Activated naive CD4-positive, alpha-beta T cell treated with anti-CD3 and anti-CD28 coated beads, Interleukin-2, amount 10 ng/mL, durations not matched to agents 7 days and 5 days (primary cell): ENCODE data around the gene NPHP4.

Source experiments
- CTCF ChIA-PET: fragments of 350-600 bp; sonication (Branson Sonifier 250); formaldehyde crosslinking; loops from one replicate; lab custom pipeline; 2021; ENCODE audit warnings: antibody characterized with exemption; lab: Charles Lee
- DNase-seq: peaks from one replicate; pipeline ENCODE4 v3.0.0-alpha.2; 2020
- H3K27ac Mint-ChIP-seq: one replicate; pipeline ENCODE4 v1.8.0; 2021; ENCODE audit warnings: mild to moderate bottlenecking, moderate library complexity, mixed read lengths
- H3K27me3 Mint-ChIP-seq: one replicate; pipeline ENCODE4 v1.8.0; 2021; ENCODE audit warnings: mild to moderate bottlenecking, mixed read lengths
- H3K36me3 Mint-ChIP-seq: one replicate; pipeline ENCODE4 v1.8.0; 2021; ENCODE audit warnings: mixed read lengths
- H3K4me1 Mint-ChIP-seq: one replicate; pipeline ENCODE4 v1.8.0; 2021; ENCODE audit warnings: mixed read lengths
- H3K4me3 Mint-ChIP-seq: one replicate; pipeline ENCODE4 v1.8.0; 2021; ENCODE audit warnings: mild to moderate bottlenecking, moderate library complexity, mixed read lengths
- H3K9me3 Mint-ChIP-seq: one replicate; pipeline ENCODE4 v1.8.0; 2021; ENCODE audit warnings: mixed read lengths

NPHP4 gene

DNA sequence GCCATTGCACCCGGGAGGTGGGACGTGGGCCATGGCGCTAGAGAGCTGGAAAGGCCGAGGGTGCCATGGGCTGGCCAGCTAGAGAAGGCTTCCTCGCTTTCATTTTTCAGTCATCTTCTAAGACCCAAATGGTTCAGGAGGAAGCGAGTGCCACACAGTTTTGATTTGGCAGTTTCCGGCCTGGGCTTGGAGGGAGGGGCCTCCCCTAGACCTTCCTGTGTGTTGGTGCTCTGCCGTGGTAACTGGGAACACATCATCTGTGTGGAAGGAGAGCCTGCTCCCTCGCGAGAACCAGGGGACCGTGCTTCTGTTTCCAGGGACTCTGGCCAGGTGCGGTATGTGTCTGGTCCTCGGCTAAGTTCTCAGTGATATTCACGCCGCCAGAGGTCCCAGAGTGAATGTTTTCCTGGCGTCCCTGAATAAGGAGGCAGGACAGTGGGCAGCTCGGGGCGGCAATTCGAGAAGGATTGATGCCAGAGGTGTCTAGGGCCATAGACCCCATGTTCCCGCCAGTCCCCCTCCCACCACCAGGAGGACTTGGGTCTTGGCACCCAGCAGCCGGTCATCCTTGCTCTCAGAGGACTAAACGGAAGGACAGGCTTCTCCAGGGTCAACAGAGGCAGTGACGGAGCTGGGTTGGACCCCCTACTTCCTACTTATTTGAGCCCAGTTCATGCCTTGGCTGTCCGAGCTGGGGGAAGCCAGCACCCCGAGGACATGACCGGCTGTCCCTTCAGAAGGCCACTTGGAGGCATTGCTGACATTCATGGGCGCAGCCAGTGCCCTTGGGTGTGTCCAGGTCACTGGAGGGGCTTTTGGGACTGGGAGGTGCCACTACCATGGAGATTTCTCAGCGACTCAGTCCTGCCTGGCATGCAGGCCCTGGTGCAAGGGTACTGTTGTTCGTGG, 2.7 kb upstream of the NPHP4 start:
- Mint-ChIP-seq H3K9me3 (no peaks in the 10 kb centered on the region), H3K27ac (peak overlapping the region; percentile 98), H3K4me3 (peak overlapping the region; percentile 96), H3K36me3 (peaks cover 17% of the 10 kb centered on the region), H3K27me3 (no peaks in the 10 kb centered on the region), H3K4me1 (peaks cover 40% of the 10 kb centered on the region)
- CTCF ChIA-PET: interaction anchor here (1.2 to 1.3 kb wide), 3 partner anchors 32 to 40 kb away, joined by 3 to 4 read pairs (median 3); no protein-coding TSS in a partner anchor
- DNase-seq: peak; percentile 86

DNA sequence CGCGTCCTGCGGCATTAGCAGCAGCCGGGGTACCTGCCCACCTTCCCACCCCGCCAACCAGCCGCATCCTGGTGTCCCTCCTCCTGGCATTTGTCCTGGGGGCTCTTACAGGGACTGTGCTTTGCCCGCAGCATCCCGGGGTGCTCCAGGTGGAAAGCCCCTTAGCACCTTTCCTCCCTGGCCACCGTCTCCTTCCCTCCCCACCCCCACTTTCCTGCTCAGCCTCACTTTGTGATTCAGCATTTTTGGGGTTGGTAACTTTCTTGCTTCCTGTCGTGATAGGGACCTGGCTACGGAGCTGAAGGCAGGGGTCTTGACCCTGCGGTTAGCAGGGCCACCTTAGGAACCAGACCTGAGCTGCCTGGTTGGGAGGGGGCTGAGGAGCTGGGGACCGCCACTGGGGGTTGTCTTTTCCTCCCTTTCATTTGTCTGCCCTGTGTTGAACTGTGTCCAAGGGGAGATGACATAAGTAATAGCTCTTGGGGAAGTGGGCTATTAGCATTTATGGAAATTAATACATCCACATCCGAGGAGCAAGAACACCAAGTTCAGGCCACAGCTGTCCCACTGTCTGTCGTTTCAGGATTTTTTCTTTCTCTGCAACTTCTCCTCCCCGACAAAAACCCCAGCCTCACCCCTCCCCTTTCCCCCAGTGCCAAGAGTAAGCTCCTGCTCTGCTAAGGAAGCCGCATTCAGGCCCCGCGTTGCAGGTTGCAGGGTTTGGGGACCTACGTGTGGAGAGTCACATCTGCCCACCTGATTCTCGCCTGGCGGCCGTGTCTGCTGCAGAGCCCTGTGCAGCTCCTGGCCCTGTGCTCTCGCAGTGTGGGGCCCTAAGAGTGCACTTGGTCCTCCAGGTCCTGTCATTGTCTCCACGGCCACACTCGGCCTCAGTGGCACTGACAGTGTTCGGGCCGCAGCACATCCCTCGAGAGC, 1.6 kb upstream of the NPHP4 start:
- H3K4me3 Mint-ChIP-seq: peak overlapping the region; percentile 96
- peaks cover 43% of the 10 kb centered on the region for H3K4me1 Mint-ChIP-seq
- no peaks in the 10 kb centered on the region for H3K27me3 Mint-ChIP-seq
- peaks cover 20% of the 10 kb centered on the region for H3K36me3 Mint-ChIP-seq
- peak overlapping the region; percentile 98 for H3K27ac Mint-ChIP-seq
- CTCF ChIA-PET: interaction anchor here (0.6 to 1.3 kb wide), 3 partner anchors 33 to 265 kb away, joined by 3 to 4 read pairs (median 4); no protein-coding TSS in a partner anchor
- DNase-seq: peak; percentile 49
- no peaks in the 10 kb centered on the region for H3K9me3 Mint-ChIP-seq

DNA sequence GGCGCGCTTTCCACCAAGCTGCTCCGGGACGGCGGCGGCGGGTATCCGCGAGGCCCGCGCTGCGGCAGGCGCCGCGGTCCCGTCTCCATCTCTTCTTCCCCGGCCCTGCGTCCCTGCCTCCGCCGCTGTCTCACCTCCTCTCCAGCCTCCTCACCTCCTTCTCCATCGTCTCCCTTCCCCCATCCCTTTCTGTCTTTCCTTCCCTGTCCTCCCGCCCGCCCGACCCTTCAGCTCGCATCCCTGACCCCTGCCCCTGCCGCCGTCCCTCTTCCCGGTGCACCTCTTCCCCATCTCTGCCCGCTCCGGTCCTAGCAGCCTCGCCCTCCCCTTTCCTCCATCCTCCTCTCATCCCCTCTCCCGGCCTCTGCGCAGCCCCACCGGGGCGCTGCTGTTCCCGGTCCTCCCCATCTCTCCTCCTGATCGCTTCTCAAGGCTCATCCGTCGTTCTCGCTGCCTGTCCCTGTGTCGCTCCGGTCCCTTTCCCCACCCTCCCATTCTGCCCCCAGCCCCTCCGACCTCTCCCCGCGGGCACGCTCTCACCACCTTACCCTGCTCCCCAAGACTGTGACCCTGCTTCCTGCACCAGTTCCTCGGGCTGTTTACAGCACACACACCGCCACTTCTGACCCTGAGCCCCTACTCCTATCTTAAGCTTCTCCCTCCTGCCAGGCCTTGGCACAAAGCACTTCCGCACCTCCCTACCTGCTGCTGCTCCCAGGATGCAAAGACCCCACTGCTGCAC, 760 bp upstream of the NPHP4 start:
- Mint-ChIP-seq H3K27me3 (no peaks in the 10 kb centered on the region), H3K9me3 (no peaks in the 10 kb centered on the region), H3K4me3 (peak overlapping the region; percentile 96), H3K27ac (peak overlapping the region; percentile 98), H3K4me1 (peaks cover 43% of the 10 kb centered on the region), H3K36me3 (peaks cover 22% of the 10 kb centered on the region)
- CTCF ChIA-PET: interaction anchor here (1.3 kb wide), 1 partner anchor 34 kb away, joined by 3 read pairs; no protein-coding TSS in a partner anchor
- DNase-seq: peak; percentile 46

DNA sequence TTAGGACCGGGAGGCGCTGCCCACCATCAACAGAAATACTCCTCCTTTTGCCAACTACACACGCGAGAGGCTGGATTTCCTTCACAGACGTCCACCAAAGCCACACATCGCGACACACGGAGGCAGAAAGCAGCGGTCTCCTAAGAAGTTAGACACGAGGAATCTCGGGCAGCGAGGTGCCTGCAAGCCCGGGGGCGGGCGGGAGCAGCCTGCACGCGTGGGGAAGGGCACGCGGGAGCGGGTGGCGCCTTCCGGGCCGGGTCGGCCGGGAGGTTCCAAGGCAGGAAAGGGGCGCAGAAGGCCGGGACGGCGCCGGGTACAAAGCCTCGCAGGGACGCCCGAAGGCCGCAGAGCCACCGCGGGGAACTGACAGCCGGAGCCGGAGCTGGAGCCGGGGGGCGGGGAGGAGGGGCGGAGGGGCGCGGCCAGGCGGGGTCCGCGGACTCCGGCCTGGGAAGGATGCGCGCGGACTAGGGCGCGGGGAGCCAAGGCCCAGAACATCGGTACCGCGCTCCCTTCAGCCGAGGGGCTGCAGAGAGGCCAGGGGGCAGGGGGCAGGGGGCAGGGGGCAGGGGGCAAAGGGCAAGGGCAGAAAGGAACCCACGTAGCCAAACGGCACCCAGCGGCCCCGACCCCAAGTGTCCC, 722 bp downstream of the NPHP4 start:
- Mint-ChIP-seq H3K4me3 (peak overlapping the region; percentile 96), H3K27ac (peak overlapping the region; percentile 86), H3K9me3 (no peaks in the 10 kb centered on the region), H3K4me1 (peaks cover 41% of the 10 kb centered on the region), H3K27me3 (no peaks in the 10 kb centered on the region), H3K36me3 (peaks cover 20% of the 10 kb centered on the region)
- CTCF ChIA-PET: interaction anchor here (0.7 kb wide), 1 partner anchor 38 kb away, joined by 3 read pairs; no protein-coding TSS in a partner anchor
- peak; percentile 69 for DNase-seq

DNA sequence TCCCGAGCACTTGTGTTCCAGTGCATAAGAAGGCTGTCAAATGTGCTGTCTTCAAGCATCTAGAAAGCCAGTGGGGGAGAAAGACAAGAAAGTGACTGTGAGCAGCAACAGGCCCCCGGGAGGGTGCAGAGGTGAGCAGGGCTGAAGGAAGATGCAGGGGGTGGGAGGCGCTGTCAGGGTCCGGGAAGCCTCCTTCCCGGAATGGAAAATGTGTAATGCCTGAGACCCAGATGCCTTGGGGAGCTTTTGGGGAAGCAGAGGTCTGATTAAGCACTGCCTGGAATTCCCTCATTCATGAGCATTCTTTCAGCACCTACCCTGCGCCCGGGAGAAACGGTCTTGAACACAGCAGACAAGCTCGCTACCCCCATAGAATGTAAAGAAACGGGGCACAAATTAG, 1.3 kb downstream of the NPHP4 start:
- Mint-ChIP-seq H3K4me3 (peak overlapping the region; percentile 96), H3K36me3 (peaks cover 20% of the 10 kb centered on the region), H3K4me1 (peaks cover 40% of the 10 kb centered on the region), H3K27me3 (no peaks in the 10 kb centered on the region), H3K27ac (peak overlapping the region; percentile 86), H3K9me3 (no peaks in the 10 kb centered on the region)
- CTCF ChIA-PET: interaction anchor here (0.7 kb wide), 1 partner anchor 39 kb away, joined by 3 read pairs; no protein-coding TSS in a partner anchor
- no peak for DNase-seq

DNA sequence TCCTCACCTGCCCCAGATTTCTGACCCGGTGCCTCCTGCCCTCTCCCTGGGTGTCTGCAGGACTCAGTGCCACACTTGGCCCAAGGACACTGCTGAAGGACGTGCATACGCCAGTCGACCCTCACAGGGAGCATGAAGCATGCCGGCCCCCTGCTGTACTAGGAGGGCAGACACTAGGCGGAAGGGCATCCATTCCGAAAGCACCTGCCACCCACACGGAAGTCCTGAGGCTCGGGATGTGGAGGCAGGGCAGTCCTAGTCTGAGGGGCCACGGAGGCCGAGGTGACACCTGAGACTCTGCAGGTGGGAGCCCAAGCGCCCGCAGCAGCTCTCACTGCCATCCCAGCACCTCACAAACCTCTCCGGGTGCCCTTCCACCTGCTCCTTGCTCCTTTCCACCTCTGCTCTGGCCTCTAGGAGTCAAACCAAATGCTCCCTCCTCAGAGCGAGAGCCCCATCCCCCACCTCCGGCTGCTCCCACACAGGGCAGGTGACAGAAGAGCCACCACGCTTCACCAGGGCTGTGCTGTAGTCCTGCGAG, 2.4 kb downstream of the NPHP4 start:
- Mint-ChIP-seq H3K27me3 (no peaks in the 10 kb centered on the region), H3K4me1 (peaks cover 28% of the 10 kb centered on the region), H3K9me3 (no peaks in the 10 kb centered on the region), H3K36me3 (peaks cover 28% of the 10 kb centered on the region), H3K27ac (no peak overlapping the region), H3K4me3 (no peak overlapping the region)
- CTCF ChIA-PET: no interaction called here
- DNase-seq: no peak

DNA sequence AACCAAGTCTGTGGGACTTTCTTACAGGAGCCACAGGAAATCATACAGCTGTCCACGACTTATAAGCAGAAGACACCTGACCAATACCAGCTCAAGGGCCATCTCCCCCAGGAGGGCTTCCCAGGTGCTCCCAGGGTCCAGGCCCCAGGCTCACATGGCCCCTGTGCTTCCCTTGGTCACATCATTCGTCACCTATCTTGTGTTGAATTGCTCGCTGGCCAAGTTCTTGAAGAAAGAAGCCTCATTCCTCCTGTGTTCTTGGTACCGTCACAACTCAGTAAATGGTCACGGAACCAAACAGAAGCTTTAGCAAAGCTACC, 3.0 kb downstream of the NPHP4 start:
- no peak for DNase-seq
- peaks cover 25% of the 10 kb centered on the region for H3K36me3 Mint-ChIP-seq
- H3K27me3 Mint-ChIP-seq: no peaks in the 10 kb centered on the region
- CTCF ChIA-PET: no interaction called here
- no peaks in the 10 kb centered on the region for H3K9me3 Mint-ChIP-seq
- no peak overlapping the region for H3K27ac Mint-ChIP-seq
- H3K4me1 Mint-ChIP-seq: peaks cover 23% of the 10 kb centered on the region
- no peak overlapping the region for H3K4me3 Mint-ChIP-seq

DNA sequence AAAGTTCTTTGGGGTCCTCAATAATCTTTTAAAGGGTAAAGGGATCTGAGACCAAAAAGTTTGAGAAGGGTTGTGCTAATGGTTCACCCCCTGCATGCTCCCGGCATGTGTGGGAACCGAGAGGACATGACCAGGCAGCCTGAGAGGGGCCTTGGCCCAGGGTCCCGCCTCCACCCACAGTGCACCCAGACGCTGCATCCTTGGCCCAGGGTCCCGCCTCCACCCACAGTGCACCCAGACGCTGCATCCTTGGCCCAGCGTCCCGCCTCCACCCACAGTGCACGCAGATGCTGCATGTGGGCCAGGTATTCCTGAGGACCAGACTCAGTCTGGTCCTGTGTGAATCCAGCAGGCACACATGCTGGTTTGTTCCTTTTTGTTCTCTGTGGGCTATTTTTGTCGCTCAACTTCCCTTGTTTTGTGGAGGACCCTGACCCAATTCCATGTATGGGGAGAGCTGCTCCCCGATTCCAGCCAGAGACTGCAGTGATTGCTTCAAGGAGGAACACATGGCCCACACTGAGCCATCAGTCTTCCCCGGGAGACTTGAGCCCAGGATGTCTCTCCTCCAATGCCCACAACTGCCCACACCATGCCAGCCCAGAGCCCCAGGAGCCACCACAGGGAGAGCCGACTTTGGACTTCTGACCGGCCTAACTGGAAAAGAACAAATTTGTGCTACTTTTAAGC, 3.5 kb downstream of the NPHP4 start:
- Mint-ChIP-seq H3K36me3 (peaks cover 24% of the 10 kb centered on the region), H3K27me3 (no peaks in the 10 kb centered on the region), H3K9me3 (no peaks in the 10 kb centered on the region), H3K27ac (no peak overlapping the region), H3K4me3 (no peak overlapping the region), H3K4me1 (peaks cover 18% of the 10 kb centered on the region)
- no peak for DNase-seq
- CTCF ChIA-PET: no interaction called here

DNA sequence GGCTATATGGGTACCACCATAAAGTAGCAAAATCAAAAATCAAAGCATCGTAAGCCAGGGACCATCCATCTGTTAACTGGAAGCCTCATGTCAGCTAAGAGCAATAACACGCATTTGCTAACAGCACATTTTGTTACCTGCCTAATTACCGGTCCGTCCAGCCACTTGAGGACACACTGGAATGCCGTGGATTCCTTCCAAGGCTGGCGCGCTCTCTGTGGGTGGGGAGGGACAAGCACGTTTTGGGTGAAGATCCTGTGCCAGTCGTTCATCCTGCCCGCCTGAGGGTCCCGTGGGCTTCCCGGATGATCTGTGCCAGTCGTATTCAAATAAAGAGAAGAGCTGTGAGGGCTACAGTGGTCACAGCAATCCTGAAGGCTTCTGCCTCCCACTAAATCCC, 6.2 kb downstream of the NPHP4 start:
- CTCF ChIA-PET: no interaction called here
- Mint-ChIP-seq H3K27ac (no peak overlapping the region), H3K36me3 (peaks cover 28% of the 10 kb centered on the region), H3K9me3 (no peaks in the 10 kb centered on the region), H3K4me3 (no peak overlapping the region), H3K27me3 (no peaks in the 10 kb centered on the region), H3K4me1 (peaks cover 23% of the 10 kb centered on the region)
- no peak for DNase-seq

DNA sequence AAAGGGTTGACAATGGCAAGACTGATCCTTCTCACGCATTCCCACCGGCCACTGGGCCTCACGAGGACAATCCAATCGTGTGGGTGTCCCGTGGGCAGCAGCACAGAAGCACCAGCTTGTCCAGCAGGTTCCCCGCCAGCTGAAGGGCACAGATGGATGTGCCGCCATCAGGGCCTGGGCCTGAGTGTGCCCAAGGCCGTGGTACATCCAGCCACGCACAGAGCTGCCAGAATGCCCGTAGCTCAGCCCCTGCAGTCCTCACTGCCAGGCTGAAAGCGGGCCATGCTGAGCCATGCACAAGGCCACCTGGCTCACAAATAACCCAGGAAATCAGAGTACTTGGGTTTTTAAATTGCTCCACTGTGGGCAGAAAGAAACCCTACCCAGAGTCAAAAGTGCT, 7.0 kb downstream of the NPHP4 start:
- H3K27me3 Mint-ChIP-seq: no peaks in the 10 kb centered on the region
- H3K4me1 Mint-ChIP-seq: peaks cover 23% of the 10 kb centered on the region
- DNase-seq: no peak
- no peak overlapping the region for H3K4me3 Mint-ChIP-seq
- CTCF ChIA-PET: interaction anchor here (2.0 kb wide), 1 partner anchor 10 kb away, joined by 6 read pairs; no protein-coding TSS in a partner anchor
- no peak overlapping the region for H3K27ac Mint-ChIP-seq
- H3K36me3 Mint-ChIP-seq: peaks cover 27% of the 10 kb centered on the region
- no peaks in the 10 kb centered on the region for H3K9me3 Mint-ChIP-seq

DNA sequence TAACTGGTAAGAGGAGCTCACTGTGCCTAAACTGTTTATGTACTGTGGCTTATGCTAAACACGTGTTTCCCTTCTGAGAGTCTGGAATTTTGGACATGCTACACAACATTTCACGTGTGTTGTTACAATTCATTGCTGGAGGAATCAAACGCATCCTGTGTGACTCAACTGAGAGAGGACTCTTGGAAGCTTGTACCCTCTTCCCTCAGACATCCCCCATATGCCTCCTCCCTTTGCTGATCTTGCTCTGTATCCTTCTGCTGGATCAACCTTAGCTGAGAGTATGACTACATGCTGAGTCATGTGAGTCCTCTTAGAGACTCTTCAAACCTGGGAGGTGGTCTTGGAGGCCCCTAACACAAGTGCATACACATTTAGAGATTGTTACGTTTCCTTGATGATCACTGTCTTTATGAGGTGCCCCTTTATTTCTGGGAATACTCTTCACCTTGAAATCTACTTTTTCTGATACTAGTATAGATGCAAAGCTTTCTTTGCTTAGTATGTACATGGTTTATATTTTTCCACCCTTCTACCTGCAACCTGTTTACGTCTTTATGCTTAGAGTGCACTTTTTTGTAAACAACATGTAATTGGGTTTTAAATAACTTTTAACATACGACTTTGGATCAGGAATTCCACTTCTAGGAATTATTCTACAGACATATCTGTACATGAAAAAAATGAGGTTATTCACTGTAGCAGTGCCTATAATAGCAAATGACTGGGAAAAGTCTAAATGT, 8.7 kb downstream of the NPHP4 start:
- Mint-ChIP-seq H3K36me3 (peaks cover 23% of the 10 kb centered on the region), H3K27ac (no peak overlapping the region), H3K9me3 (no peaks in the 10 kb centered on the region), H3K4me1 (peaks cover 19% of the 10 kb centered on the region), H3K4me3 (no peak overlapping the region), H3K27me3 (no peaks in the 10 kb centered on the region)
- CTCF ChIA-PET: interaction anchor here (0.8 to 2.0 kb wide), 2 partner anchors 9 to 41 kb away, joined by 3 to 6 read pairs; no protein-coding TSS in a partner anchor
- no peak for DNase-seq

DNA sequence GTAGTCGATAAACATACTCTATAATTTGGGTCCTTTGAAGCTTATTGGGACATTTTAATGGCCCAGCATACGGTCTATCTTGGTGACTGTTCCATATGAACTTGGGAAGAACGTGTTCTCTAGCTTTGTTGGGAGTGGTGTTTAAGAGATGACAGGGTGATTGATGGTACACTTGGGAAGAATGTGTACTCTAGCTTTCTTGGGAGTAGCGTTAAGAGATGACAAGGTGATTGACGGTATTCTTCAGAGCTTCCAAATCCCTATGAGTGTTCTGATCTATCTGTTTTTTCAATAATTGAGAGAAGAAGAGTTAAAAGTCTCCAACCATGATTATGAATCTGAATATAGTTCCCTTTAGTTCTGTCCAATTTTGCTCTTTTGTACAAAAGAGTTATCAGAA, 9.4 kb downstream of the NPHP4 start:
- Mint-ChIP-seq H3K4me3 (no peak overlapping the region), H3K9me3 (no peaks in the 10 kb centered on the region), H3K27ac (no peak overlapping the region), H3K4me1 (peaks cover 19% of the 10 kb centered on the region), H3K36me3 (peaks cover 27% of the 10 kb centered on the region), H3K27me3 (no peaks in the 10 kb centered on the region)
- no peak for DNase-seq
- CTCF ChIA-PET: interaction anchor here (0.8 kb wide), 1 partner anchor 42 kb away, joined by 3 read pairs; no protein-coding TSS in a partner anchor
